ENCODE results near the gene MYO3B.

The MYO3B gene

GRCh38 chr2:170163411-170164065 is 14.4 kb upstream of the MYO3B start:
- Histone ChIP-seq H3K4me3 (ENCODE audit: low read depth, low read length) (no peak overlapping the region), H3K36me3 (no peaks in the 10 kb centered on the region), H3K27ac (no peak overlapping the region), H3K9me3 (ENCODE audit: severe bottlenecking) (no peaks in the 10 kb centered on the region), H3K27me3 (ENCODE audit: insufficient read depth, low read depth, severe bottlenecking) (no peaks in the 10 kb centered on the region)
- TF ChIP-seq, protein P1, sequence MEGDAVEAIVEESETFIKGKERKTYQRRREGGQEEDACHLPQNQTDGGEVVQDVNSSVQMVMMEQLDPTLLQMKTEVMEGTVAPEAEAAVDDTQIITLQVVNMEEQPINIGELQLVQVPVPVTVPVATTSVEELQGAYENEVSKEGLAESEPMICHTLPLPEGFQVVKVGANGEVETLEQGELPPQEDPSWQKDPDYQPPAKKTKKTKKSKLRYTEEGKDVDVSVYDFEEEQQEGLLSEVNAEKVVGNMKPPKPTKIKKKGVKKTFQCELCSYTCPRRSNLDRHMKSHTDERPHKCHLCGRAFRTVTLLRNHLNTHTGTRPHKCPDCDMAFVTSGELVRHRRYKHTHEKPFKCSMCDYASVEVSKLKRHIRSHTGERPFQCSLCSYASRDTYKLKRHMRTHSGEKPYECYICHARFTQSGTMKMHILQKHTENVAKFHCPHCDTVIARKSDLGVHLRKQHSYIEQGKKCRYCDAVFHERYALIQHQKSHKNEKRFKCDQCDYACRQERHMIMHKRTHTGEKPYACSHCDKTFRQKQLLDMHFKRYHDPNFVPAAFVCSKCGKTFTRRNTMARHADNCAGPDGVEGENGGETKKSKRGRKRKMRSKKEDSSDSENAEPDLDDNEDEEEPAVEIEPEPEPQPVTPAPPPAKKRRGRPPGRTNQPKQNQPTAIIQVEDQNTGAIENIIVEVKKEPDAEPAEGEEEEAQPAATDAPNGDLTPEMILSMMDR (IDR thresholded peaks at IDR 0.05; ENCODE audit: low read depth, low read length): no peak
- DNase-seq: no peak

DNA sequence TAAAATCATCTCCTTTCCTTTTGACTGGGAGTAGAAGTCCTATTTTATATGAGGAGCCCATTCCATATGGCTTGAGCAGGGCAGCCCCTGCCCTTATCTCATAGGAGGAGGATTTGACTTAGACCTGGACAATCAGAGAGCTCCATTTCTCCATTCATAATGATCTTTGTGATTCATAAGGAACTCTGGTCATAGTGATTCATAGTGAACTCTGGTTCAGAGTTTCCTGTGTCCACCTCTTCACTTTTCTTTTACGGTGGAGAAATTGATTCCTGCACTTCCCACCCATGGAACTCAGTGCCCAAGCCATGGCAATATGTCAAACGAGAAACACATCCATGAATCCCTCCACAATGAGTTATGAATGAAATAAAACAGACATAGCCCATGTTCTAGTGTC is 12.8 kb upstream of the MYO3B start:
- Histone ChIP-seq H3K27ac (no peak overlapping the region), H3K4me3 (ENCODE audit: low read depth, low read length) (no peak overlapping the region), H3K36me3 (no peaks in the 10 kb centered on the region), H3K9me3 (ENCODE audit: severe bottlenecking) (no peaks in the 10 kb centered on the region), H3K27me3 (ENCODE audit: insufficient read depth, low read depth, severe bottlenecking) (no peaks in the 10 kb centered on the region)
- no peak for DNase-seq
- TF ChIP-seq, protein P1 (IDR thresholded peaks at IDR 0.05; ENCODE audit: low read depth, low read length): no peak

DNA sequence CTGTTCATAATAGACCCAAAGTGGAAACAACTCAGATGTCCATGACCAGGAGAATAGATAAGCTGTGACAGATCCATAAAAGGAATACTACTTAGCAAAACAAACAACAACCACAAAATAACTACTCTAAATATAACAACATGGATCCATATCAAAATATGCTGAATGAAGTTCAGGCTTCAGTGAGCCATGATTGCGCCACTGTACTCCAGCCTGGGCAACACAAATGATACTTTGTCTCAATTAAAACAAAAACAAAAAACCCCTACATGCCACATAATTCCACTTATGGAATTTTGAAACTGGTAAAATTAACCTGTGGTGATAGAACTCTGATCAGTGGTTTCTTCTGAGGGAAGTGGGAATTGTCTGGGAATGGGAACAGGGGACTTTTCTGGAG is 11.2 kb upstream of the MYO3B start:
- no peak overlapping the region for H3K4me3 ChIP-seq (ENCODE audit: low read depth, low read length)
- no peak for DNase-seq
- TF ChIP-seq, protein P1 (IDR thresholded peaks at IDR 0.05; ENCODE audit: low read depth, low read length): no peak
- H3K27ac ChIP-seq: no peak overlapping the region
- no peaks in the 10 kb centered on the region for H3K36me3 ChIP-seq
- H3K27me3 ChIP-seq (ENCODE audit: insufficient read depth, low read depth, severe bottlenecking): no peaks in the 10 kb centered on the region
- no peaks in the 10 kb centered on the region for H3K9me3 ChIP-seq (ENCODE audit: severe bottlenecking)

- DNase-seq: peak; percentile 71
- Histone ChIP-seq H3K9me3 (ENCODE audit: severe bottlenecking) (no peaks in the 10 kb centered on the region), H3K27me3 (ENCODE audit: insufficient read depth, low read depth, severe bottlenecking) (no peaks in the 10 kb centered on the region), H3K27ac (no peak overlapping the region), H3K4me3 (ENCODE audit: low read depth, low read length) (peak overlapping the region; percentile 7), H3K36me3 (no peaks in the 10 kb centered on the region)
- TF ChIP-seq, protein P1 (IDR thresholded peaks at IDR 0.05; ENCODE audit: low read depth, low read length): no peak
These were observed 7.5 kb upstream of the MYO3B start for GRCh38 chr2:170170281-170171040.

- Histone ChIP-seq H3K27me3 (ENCODE audit: insufficient read depth, low read depth, severe bottlenecking) (no peaks in the 10 kb centered on the region), H3K36me3 (no peaks in the 10 kb centered on the region), H3K9me3 (ENCODE audit: severe bottlenecking) (no peaks in the 10 kb centered on the region), H3K27ac (no peak overlapping the region), H3K4me3 (ENCODE audit: low read depth, low read length) (no peak overlapping the region)
- peak; percentile 21 for DNase-seq
- TF ChIP-seq, protein P1 (IDR thresholded peaks at IDR 0.05; ENCODE audit: low read depth, low read length): no peak
These were observed 1.7 kb upstream of the MYO3B start for GRCh38 chr2:170176212-170176611.
